ENCODE results near the gene EIF2S2.
"Not testable (repeated sequence)": the region's sequence is repeated elsewhere in the genome, so short reads cannot be mapped to it uniquely, and the experiment has no call there.

Gene EIF2S2

GRCh38 chr20:34111702-34112599, at the start of gene EIF2S2:
Gene EIF2S2 (minus strand): TSS chr20:34112243. CDS start chr20:34112110, 133 bp downstream.
- DNase-seq (ENCODE audit: low read depth in 2 of 2) = peak; percentile 83 to 89

GRCh38 chr20:34157697-34158096, 45.7 kb upstream of the EIF2S2 start:
- DNase-seq (ENCODE audit: low read depth in 2 of 2) = not testable (repeated sequence)

GRCh38 chr20:34155836-34156235, 43.8 kb upstream of the EIF2S2 start:
- DNase-seq (ENCODE audit: low read depth in 2 of 2) = no peak

- DNase-seq (ENCODE audit: low read depth in 2 of 2) = not testable (repeated sequence)
Measured at GRCh38 chr20:34153169-34153568, 41.1 kb upstream of the EIF2S2 start.

GRCh38 chr20:34152073-34152472, 40.0 kb upstream of the EIF2S2 start:
- not testable (repeated sequence) for DNase-seq (ENCODE audit: low read depth in 2 of 2)

GRCh38 chr20:34150306-34151000, 38.4 kb upstream of the EIF2S2 start:
- DNase-seq (ENCODE audit: low read depth in 2 of 2) = no peak

GRCh38 chr20:34145280-34145819, 33.3 kb upstream of the EIF2S2 start:
- no peak for DNase-seq (ENCODE audit: low read depth in 2 of 2)

- DNase-seq (ENCODE audit: low read depth in 2 of 2) = no peak
Measured at GRCh38 chr20:34143951-34144350, 31.9 kb upstream of the EIF2S2 start.

- no peak for DNase-seq (ENCODE audit: low read depth in 2 of 2)
Measured at GRCh38 chr20:34142121-34142520, 30.1 kb upstream of the EIF2S2 start.

- DNase-seq (ENCODE audit: low read depth in 2 of 2) = no peak
Measured at GRCh38 chr20:34141293-34141692, 29.2 kb upstream of the EIF2S2 start.

GRCh38 chr20:34135525-34136275, 23.7 kb upstream of the EIF2S2 start:
- DNase-seq (ENCODE audit: low read depth in 2 of 2) = not testable (repeated sequence)

GRCh38 chr20:34133365-34133860, 21.4 kb upstream of the EIF2S2 start:
- not testable (repeated sequence) for DNase-seq (ENCODE audit: low read depth in 2 of 2)

GRCh38 chr20:34132943-34133342, 20.9 kb upstream of the EIF2S2 start:
- DNase-seq (ENCODE audit: low read depth in 2 of 2) = not testable (repeated sequence)

- DNase-seq (ENCODE audit: low read depth in 2 of 2) = not testable (repeated sequence)
Measured at GRCh38 chr20:34132491-34132890, 20.4 kb upstream of the EIF2S2 start.

- no peak for DNase-seq (ENCODE audit: low read depth in 2 of 2)
Measured at GRCh38 chr20:34131491-34131890, 19.4 kb upstream of the EIF2S2 start.

- DNase-seq (ENCODE audit: low read depth in 2 of 2) = no peak
Measured at GRCh38 chr20:34129518-34130162, 17.6 kb upstream of the EIF2S2 start.

GRCh38 chr20:34127792-34128191, 15.7 kb upstream of the EIF2S2 start:
- no peak for DNase-seq (ENCODE audit: low read depth in 2 of 2)

- DNase-seq (ENCODE audit: low read depth in 2 of 2) = no peak
Measured at GRCh38 chr20:34124469-34125249, 12.6 kb upstream of the EIF2S2 start.

GRCh38 chr20:34123309-34123708, 11.3 kb upstream of the EIF2S2 start:
- no peak for DNase-seq (ENCODE audit: low read depth in 2 of 2)

- DNase-seq (ENCODE audit: low read depth in 2 of 2) = no peak
Measured at GRCh38 chr20:34122274-34122980, 10.4 kb upstream of the EIF2S2 start.

Data from stimulated activated CD8-positive, alpha-beta memory T cell treated with anti-CD3 and anti-CD28 coated beads, Interleukin-2, amount 100 ng/mL, for 48 hours (primary cell).